CD4-positive, alpha-beta T cell treated with Interleukin-21 for 1 hour (primary cell): Measurements from ENCODE around the gene KRT79.
"Not testable (repeated sequence)": the region's sequence is repeated elsewhere in the genome, so short reads cannot be mapped to it uniquely, and the experiment has no call there.

Experiments used
- DNase-seq: peaks from one replicate; pipeline ENCODE4 v3.0.0-alpha.2; 2020

Gene KRT79

GRCh38 chr12:52833922-52834726 is at the start of gene KRT79:
Gene KRT79 (minus strand): TSS chr12:52834311. CDS start chr12:52834260, 51 bp downstream.
- DNase-seq, result no peak

- not testable (repeated sequence) for DNase-seq
Measured at GRCh38 chr12:52880499-52880898, 46.4 kb upstream of the KRT79 start.

GRCh38 chr12:52879394-52880351 is 45.6 kb upstream of the KRT79 start:
- peak; percentile 66 for DNase-seq

DNA sequence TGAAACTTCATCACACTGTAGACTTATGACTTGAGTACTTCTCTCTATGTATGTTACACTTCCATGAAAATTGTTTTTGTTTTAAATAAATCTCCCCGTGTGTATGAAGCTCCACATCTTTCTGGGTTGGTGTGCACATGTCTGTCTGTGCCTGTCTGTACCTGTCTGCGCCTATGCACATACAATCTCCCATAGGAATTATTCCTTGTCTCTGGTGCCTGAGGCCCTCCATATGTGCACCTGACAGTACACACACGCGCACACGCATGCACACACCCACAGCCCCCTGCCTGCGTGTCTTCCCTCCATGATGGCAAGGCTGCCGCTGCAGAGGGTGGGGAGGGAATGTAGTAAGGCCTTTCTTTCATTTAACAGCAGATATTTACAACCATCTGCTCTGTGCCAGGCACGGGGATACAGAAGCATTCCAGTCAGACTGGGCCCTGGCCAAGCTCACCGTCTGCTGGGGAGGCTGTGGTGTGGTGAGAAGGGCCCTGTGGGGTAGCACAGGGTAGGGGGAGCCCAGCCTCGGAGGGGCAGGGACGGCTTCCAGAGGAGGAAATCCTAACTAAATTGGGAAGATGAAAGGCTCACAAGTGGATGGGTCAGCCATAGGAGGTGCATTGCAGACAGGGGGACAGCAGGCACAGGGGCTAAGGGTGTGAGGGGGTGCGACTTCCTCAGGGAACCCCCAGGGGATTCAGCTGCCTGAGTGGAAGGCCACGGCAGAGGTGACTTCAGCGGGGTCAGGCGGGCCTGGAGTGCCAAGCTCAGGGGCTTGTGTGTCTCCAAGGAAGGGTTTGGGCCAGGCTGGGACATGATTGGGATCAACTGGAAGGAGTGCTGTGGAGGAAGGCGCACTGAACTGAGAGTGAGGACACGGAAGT is 44.6 kb upstream of the KRT79 start:
- DNase-seq, result no peak

DNA sequence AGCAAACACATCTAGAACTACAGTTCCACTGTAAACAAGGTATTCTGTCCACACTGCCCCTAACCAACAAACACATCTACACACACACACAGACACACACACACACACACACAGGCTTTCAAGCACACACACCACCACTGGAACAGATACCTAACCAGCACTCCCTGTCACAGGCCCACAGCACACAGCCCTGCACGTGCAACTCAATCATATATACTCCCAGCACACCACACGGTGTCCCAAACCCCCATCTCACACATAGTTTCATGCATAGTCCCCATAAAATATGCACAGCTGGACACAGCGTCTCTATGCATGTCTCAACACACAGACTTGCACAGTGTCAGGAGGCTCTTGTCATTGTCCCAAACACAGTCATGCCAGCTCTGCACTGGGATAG is 43.1 kb upstream of the KRT79 start:
- DNase-seq, result no peak

GRCh38 chr12:52876372-52876771 is 42.3 kb upstream of the KRT79 start:
- DNase-seq, result no peak

GRCh38 chr12:52874573-52875435 is 40.7 kb upstream of the KRT79 start:
- DNase-seq, result no peak

- DNase-seq, result peak; percentile 46
Measured at GRCh38 chr12:52873832-52874572, 39.9 kb upstream of the KRT79 start.

DNA sequence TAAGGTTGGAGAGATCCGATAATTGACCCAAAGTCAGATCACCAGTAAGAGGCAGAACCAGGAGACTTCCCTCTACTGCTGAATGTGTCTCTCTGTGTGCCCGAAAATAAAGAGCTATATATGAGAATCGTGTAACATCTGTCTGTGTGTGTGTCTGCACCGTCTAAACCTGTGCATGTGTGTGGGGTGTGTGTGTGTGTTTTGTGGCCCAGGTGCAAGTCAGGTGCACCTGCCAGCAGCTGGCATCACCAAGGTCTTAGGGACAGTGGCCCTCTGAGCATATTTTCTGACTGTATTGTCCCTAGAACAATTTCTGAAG is 39.4 kb upstream of the KRT79 start:
- DNase-seq, result no peak

DNA sequence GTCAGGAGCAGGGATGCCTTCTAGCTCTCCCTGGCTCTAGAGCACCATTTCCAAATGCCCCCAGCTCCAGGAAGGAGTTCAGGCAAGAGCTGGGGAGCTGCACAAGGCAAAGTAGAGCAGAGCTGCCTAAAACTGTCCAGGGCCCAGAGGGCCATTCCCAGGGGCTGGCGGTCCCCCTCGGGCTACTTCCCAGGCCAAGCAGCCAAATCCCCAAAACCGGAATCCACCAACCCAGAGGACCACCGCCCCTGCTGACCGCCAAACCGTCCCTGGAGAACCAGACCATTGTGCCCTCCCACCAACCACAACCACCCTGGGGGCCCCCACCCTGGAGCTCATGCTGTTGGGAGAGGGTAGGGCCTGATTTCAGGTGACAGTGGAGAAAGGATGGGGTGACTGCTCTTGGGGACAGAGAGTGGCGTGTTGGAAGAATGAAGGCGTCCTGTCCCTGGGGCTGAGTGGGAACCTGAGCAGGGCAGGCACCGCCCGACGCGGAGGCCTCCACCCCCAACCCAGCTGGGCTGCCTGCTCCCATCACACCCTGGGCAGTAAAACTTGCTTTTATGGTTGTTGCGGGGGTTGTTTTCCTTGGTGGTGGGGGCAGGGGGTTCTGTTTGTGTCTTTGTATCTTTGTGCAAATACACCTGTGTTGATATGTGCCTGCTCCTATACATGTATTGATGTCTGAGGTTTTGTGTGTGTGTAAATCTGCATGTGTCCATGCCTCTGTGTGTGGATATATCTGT is 38.7 kb upstream of the KRT79 start:
- no peak for DNase-seq

- DNase-seq, result peak; percentile 38
Measured at GRCh38 chr12:52871291-52872039, 37.4 kb upstream of the KRT79 start.

- DNase-seq, result peak; percentile 72
Measured at GRCh38 chr12:52870361-52871290, 36.5 kb upstream of the KRT79 start.

DNA sequence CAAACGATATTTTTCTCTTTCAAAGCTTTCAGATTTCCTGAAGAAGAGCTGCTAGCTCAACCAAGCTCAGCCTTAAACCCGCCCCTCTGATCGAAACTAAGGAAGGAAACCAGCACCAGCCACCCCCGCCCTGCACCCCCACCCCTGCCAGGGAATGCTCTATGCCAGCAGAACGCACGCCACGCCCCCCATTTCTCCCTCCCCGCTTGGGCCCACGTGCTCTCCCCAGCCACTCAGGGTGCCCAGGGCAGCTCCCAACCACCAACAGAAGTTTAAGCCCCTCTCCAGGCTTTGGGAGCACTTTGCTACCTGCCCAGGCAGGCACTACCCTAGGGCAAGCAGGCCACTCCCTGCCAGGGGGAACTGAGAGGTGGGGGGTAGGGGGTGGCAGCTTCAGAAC is 33.5 kb upstream of the KRT79 start:
- DNase-seq, result peak; percentile 32

- no peak for DNase-seq
Measured at GRCh38 chr12:52867152-52867551, 33.0 kb upstream of the KRT79 start.

GRCh38 chr12:52865090-52865944 is 31.2 kb upstream of the KRT79 start:
- no peak for DNase-seq

GRCh38 chr12:52862023-52862422 is 27.9 kb upstream of the KRT79 start:
- no peak for DNase-seq

DNA sequence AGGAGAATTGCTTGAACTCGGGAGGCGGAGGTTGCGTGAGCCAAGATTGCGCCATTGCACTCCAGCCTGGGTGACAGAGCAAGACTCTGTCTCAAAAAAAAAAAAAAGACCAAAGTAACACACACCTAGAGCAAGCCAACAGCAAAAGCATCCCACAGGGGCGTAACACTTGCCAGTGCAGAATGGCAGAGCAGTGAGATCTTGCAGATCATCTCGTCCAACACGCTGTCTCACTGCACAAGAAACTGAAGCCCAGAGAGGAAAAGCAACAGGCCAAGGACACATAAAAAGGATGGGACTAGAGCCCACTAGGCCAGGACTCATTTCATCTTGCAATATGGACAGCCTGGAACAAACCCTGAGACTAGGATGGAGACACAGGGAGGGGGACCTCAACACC is 27.4 kb upstream of the KRT79 start:
- DNase-seq, result no peak
